OCI-LY7 (cell line): ENCODE results near the gene ERC1.

ENCODE experiments used
- CTCF ChIP-seq: fragments of 200-600 bp; sonication (generic); conservative IDR thresholded peaks from 2 replicates; pipeline ENCODE4 v1.5.1; 2014; ENCODE audit warnings: mild to moderate bottlenecking, antibody characterized with exemption, low read length, moderate library complexity, mixed read lengths
- EZH2phosphoT487 ChIP-seq: fragments of 200-600 bp; sonication (generic); IDR thresholded peaks from 2 replicates; pipeline ENCODE4 v1.6.1; 2018; ENCODE audit warnings: low read depth, borderline replicate concordance, mild to moderate bottlenecking, mixed run types, antibody characterized with exemption, low read length, moderate library complexity, mixed read lengths

- TF ChIP-seq CTCF (no peak), EZH2phosphoT487 (no peak)
Measured at GRCh38 chr12:1234073-1234472, 243.1 kb downstream of the ERC1 start.
